ENCODE measurements around the gene GPR161. TPM values are rescaled to one million over a fixed set of nuclear protein-coding genes. Genes with fewer than 3 reads are reported as not detected.

Gene GPR161
- total and polyA plus RNA-seq, 10 of the 15 experiments (the other 5 are each of a cell fraction or from before 2014, with no cell fraction given) = 0.07 to 0.49 (median 0.34) TPM; not detected in 2

- ChIA-PET CTCF (interaction anchor here (1.4 to 1.5 kb wide), 2 partner anchors 10 to 25 kb away, joined by 4 read pairs; no protein-coding TSS in a partner anchor), POLR2A (no interaction called here), SMC1A (ENCODE audit: uncharacterized antibody, unreplicated experiment) (interaction anchor here (1.2 kb wide), 1 partner anchor 108 kb away, joined by 3 read pairs; no protein-coding TSS in a partner anchor), RAD21 (ENCODE audit: unreplicated experiment) (no interaction called here)
- Histone ChIP-seq H3K9me3 (replicated peaks; ENCODE audit: control insufficient read depth, insufficient read depth, low read length) (no peaks in the 10 kb centered on the region), H3K9ac (ENCODE audit: control insufficient read depth, insufficient read depth, low read length) (no peak overlapping the region), H3K4me1 (ENCODE audit: control insufficient read depth, insufficient read depth, low read length) (no peaks in the 10 kb centered on the region), H3K36me3 (ENCODE audit: control insufficient read depth in 2 of 2, insufficient read depth in 2 of 2, low read length in 1 of 2) (peaks cover 0 to 6% of the 10 kb centered on the region in 2 experiments; a peak in 1 of 4 replicates), H3K4me2 (ENCODE audit: control insufficient read depth, insufficient read depth) (no peak overlapping the region), H3K79me2 (ENCODE audit: control insufficient read depth, insufficient read depth, low read length) (no peaks in the 10 kb centered on the region), H2AFZ (ENCODE audit: control insufficient read depth, low read depth, low read length) (no peak overlapping the region), H3K4me3 (no peak overlapping the region), H4K20me1 (ENCODE audit: control insufficient read depth, insufficient read depth) (no peaks in the 10 kb centered on the region), H3K27ac (ENCODE audit: control insufficient read depth, insufficient read depth) (no peak overlapping the region), H3K27me3 (replicated peaks in 1 of 2; ENCODE audit: control insufficient read depth in 2 of 2, insufficient read depth in 2 of 2, low read length in 1 of 2) (no peaks in the 10 kb centered on the region)
- ATAC-seq (no peak), DNase-seq (ENCODE audit: low read depth, low spot score) (no peak), FAIRE-seq (no peak)
- in situ Hi-C loops (cut with MboI) = no loop called here
- WGBS (ENCODE audit: insufficient coverage, insufficient replicate concordance, low lambda C conversion rate, missing lambda C conversion rate) = 100% methylated on average over 1 of the region's 1 CpG
- intact Hi-C loops (cut with micrococcal nuclease; ENCODE audit: unreplicated experiment) = no loop called here
- BruUV-seq (replicated peaks) = no TSS peak
- TF ChIP-seq PAX5 (IDR thresholded peaks at IDR 0.05; ENCODE audit: borderline replicate concordance, low read depth, low read length) (no peak), CHD2 (IDR thresholded peaks at IDR 0.05; ENCODE audit: borderline replicate concordance, low read depth, low read length) (no peak), ZNF207 (IDR thresholded peaks at IDR 0.05; ENCODE audit: borderline replicate concordance) (no peak), E2F8 (IDR thresholded peaks at IDR 0.05; ENCODE audit: low read depth, partially characterized antibody) (no peak), ATF3 (IDR thresholded peaks at IDR 0.05; ENCODE audit: borderline replicate concordance, extremely low read depth, low read depth, low read length) (no peak), ZNF687 (IDR thresholded peaks at IDR 0.05) (no peak), NR2C2 (IDR thresholded peaks at IDR 0.05; ENCODE audit: borderline replicate concordance, control insufficient read depth, insufficient read length, low read depth) (no peak), BCL3 (IDR thresholded peaks at IDR 0.05; ENCODE audit: borderline replicate concordance, insufficient read depth, low read depth, low read length, poor library complexity, severe bottlenecking) (no peak), TAF1 (IDR thresholded peaks at IDR 0.05; ENCODE audit: borderline replicate concordance, low read depth, low read length) (no peak), RELB (IDR thresholded peaks at IDR 0.05; ENCODE audit: low read depth) (no peak), FOXK2 (IDR thresholded peaks at IDR 0.05) (no peak), STAT3 (IDR thresholded peaks at IDR 0.05; ENCODE audit: low read depth, low read length) (no peak), RELA (IDR thresholded peaks at IDR 0.05; ENCODE audit: borderline replicate concordance, partially characterized antibody) (no peak), BACH1 (IDR thresholded peaks at IDR 0.05; ENCODE audit: borderline replicate concordance) (no peak)
These were observed 79.4 kb downstream of the GPR161 start for GRCh38 chr1:168057355-168057754.
